PC-3 (cell line): Measurements from ENCODE around the gene SELENOV.
A peak's percentile ranks its signal among the peaks of the same experiment; 100 is the strongest.

Source experiments
- CTCF ChIP-seq: fragments of 300-600 bp; sonication (generic); conservative IDR thresholded peaks from 2 replicates; pipeline ENCODE4 v1.5.1; 2017; ENCODE audit warnings: antibody characterized with exemption, low read depth, mild to moderate bottlenecking, low read length
- EZH2 ChIP-seq: fragments of 300-600 bp; sonication (generic); IDR thresholded peaks from one replicate; pipeline ENCODE4 v1.6.1; 2017; ENCODE audit warnings: antibody characterized with exemption, mild to moderate bottlenecking, low read length; ENCODE audit not compliant: unreplicated experiment
- EZH2phosphoT487 ChIP-seq: fragments of 300-600 bp; sonication (generic); IDR thresholded peaks from 2 replicates; pipeline ENCODE4 v1.6.1; 2018; ENCODE audit warnings: mild to moderate bottlenecking, antibody characterized with exemption, low read length, borderline replicate concordance

DNA sequence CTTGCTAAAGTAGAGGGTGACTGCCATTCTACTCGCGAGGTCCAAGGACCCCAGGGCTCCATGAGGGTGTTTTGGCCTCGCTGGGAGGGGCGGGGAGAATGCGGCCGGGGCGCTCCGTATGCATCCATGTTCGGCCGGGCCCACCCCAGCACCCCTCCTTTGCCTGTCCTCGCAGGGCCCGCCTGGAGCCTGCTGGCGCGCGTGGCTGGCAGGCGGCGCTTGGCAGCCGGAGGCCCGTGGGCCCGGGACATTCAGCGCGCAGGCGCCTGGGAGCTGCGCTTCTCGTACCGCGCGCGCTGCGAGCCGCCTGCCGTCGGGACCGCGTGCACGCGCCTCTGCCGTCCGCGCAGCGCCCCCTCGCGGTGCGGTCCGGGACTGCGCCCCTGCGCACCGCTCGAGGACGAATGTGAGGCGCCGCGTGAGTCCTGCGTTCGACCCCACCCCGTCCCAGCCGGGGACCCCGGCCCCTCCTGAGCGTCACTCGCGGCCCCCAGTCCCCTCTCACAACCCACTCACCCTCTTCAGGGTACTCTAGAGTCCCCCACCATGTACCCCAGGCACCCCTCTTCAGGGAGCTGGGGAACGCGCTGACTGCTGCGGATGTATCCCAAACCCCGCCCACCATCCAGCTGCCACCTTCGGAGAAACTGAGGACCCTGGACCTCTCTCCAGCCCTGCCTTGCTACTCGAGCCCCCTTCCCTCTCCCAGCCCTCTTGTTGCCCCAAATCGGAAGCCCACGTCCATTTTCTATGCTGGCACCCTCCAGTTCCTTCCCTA lies 12.1 kb upstream of the SELENOV start:
- peak; percentile 50 for TF ChIP-seq CTCF
- no peak for TF ChIP-seq EZH2
- TF ChIP-seq EZH2phosphoT487: no peak
